NCI-H146 (cell line): ENCODE results near the gene KRT7.
A peak's percentile ranks its signal among the peaks of the same experiment; 100 is the strongest.
"Not testable (repeated sequence)": the region's sequence is repeated elsewhere in the genome, so short reads cannot be mapped to it uniquely, and the experiment has no call there.

ENCODE experiments used
- DNase-seq: peaks from one replicate; lab custom pipeline; 2025; lab: John Stamatoyannopoulos, UW

KRT7 gene

GRCh38 chr12:52255926-52256583, 23.0 kb downstream of the KRT7 start:
- DNase-seq: no peak

- DNase-seq: no peak
Observed at GRCh38 chr12:52256584-52256935, 23.5 kb downstream of the KRT7 start.

GRCh38 chr12:52257074-52257551, 24.1 kb downstream of the KRT7 start:
- no peak for DNase-seq

- DNase-seq: not testable (repeated sequence)
Observed at GRCh38 chr12:52257922-52258321, 24.9 kb downstream of the KRT7 start.

GRCh38 chr12:52258335-52258901, 25.4 kb downstream of the KRT7 start:
- no peak for DNase-seq

- DNase-seq: peak; percentile 35
Observed at GRCh38 chr12:52259657-52260243, 26.7 kb downstream of the KRT7 start.

- peak; percentile 56 for DNase-seq
Observed at GRCh38 chr12:52260361-52261207, 27.5 kb downstream of the KRT7 start.

- DNase-seq: no peak
Observed at GRCh38 chr12:52261208-52261484, 28.1 kb downstream of the KRT7 start.

GRCh38 chr12:52262286-52262685, 29.2 kb downstream of the KRT7 start:
- no peak for DNase-seq

GRCh38 chr12:52263761-52264434, 30.9 kb downstream of the KRT7 start:
- no peak for DNase-seq

GRCh38 chr12:52264435-52264825, 31.4 kb downstream of the KRT7 start:
- DNase-seq: no peak

GRCh38 chr12:52266514-52266913, 33.5 kb downstream of the KRT7 start:
- DNase-seq: no peak

GRCh38 chr12:52267266-52267665, 34.2 kb downstream of the KRT7 start:
- no peak for DNase-seq

GRCh38 chr12:52267699-52268098, 34.7 kb downstream of the KRT7 start:
- no peak for DNase-seq

- no peak for DNase-seq
Observed at GRCh38 chr12:52268212-52268611, 35.2 kb downstream of the KRT7 start.

- no peak for DNase-seq
Observed at GRCh38 chr12:52270541-52271070, 37.6 kb downstream of the KRT7 start.

GRCh38 chr12:52271158-52271557, 38.1 kb downstream of the KRT7 start:
- no peak for DNase-seq

- DNase-seq: no peak
Observed at GRCh38 chr12:52274521-52275120, 41.6 kb downstream of the KRT7 start, which contains the start of gene KRT86. KRT86 (plus strand) TSS chr12:52274645; CDS start chr12:52301917, 27,272 bp downstream.

GRCh38 chr12:52275686-52276085, 42.6 kb downstream of the KRT7 start:
- DNase-seq: no peak

GRCh38 chr12:52277486-52278245, 44.6 kb downstream of the KRT7 start:
- no peak for DNase-seq
